ENCODE data around the gene MAPK6. TPM values are rescaled to one million over a fixed set of nuclear protein-coding genes. Genes with fewer than 3 reads are reported as not detected.
"Not testable (repeated sequence)": the region's sequence is repeated elsewhere in the genome, so short reads cannot be mapped to it uniquely, and the experiment has no call there.

MAPK6 gene
- total RNA-seq, 3 donors from 2014 or later, result 47.6 to 86.8 (median 73.9) TPM

GRCh38 chr15:52080031-52080430 lies 61.0 kb downstream of the MAPK6 start:
- H3K4me3 ChIP-seq, result no peak overlapping the region
- TF ChIP-seq CTCF (IDR thresholded peaks at IDR 0.05), result no peak
- no peak for ATAC-seq
- peaks cover 12% of the 10 kb centered on the region for H3K4me1 ChIP-seq (ENCODE audit: low read depth)
- no peaks in the 10 kb centered on the region for H3K9me3 ChIP-seq
- no peak for DNase-seq
- no peaks in the 10 kb centered on the region for H3K36me3 ChIP-seq (ENCODE audit: low read depth)
- intact Hi-C loops (cut with DNase I, micrococcal nuclease), result loop anchor here in 1 of 2 donors (10.0 kb wide), 1 partner anchor 115 kb away; no protein-coding TSS in a partner anchor

GRCh38 chr15:52080706-52081392 lies 61.8 kb downstream of the MAPK6 start:
- DNase-seq (no peak), ATAC-seq (no peak)
- TF ChIP-seq CTCF (IDR thresholded peaks at IDR 0.05), result no peak
- Histone ChIP-seq H3K4me3 (no peak overlapping the region), H3K4me1 (ENCODE audit: low read depth) (peaks cover 12% of the 10 kb centered on the region), H3K9me3 (no peaks in the 10 kb centered on the region), H3K36me3 (ENCODE audit: low read depth) (no peaks in the 10 kb centered on the region)
- intact Hi-C loops (cut with DNase I, micrococcal nuclease), result loop anchor here in 1 of 2 donors (10.0 kb wide), 1 partner anchor 116 kb away; no protein-coding TSS in a partner anchor

GRCh38 chr15:52082197-52083036 lies 63.4 kb downstream of the MAPK6 start:
- peaks cover 11% of the 10 kb centered on the region for H3K9me3 ChIP-seq
- peaks cover 6% of the 10 kb centered on the region for H3K4me1 ChIP-seq (ENCODE audit: low read depth)
- no peaks in the 10 kb centered on the region for H3K36me3 ChIP-seq (ENCODE audit: low read depth)
- DNase-seq (no peak), ATAC-seq (peak; percentile 13)
- no peak for TF ChIP-seq CTCF (IDR thresholded peaks at IDR 0.05)
- no peak overlapping the region for H3K4me3 ChIP-seq
- intact Hi-C loops (cut with DNase I, micrococcal nuclease), result loop anchor here in 1 of 2 donors (10.0 kb wide), 1 partner anchor 118 kb away; no protein-coding TSS in a partner anchor

GRCh38 chr15:52083037-52083359 lies 64.0 kb downstream of the MAPK6 start:
- DNase-seq; ATAC-seq; H3K36me3 ChIP-seq (ENCODE audit: low read depth); H3K4me1 ChIP-seq (ENCODE audit: low read depth); H3K4me3 ChIP-seq: not testable (repeated sequence)
- peaks cover 11% of the 10 kb centered on the region for H3K9me3 ChIP-seq
- intact Hi-C loops (cut with DNase I, micrococcal nuclease), result loop anchor here in 1 of 2 donors (10.0 kb wide), 1 partner anchor 118 kb away; no protein-coding TSS in a partner anchor

- intact Hi-C loops (cut with DNase I, micrococcal nuclease), result loop anchor here in 1 of 2 donors (10.0 kb wide), 1 partner anchor 119 kb away; no protein-coding TSS in a partner anchor
- H3K36me3 ChIP-seq (ENCODE audit: low read depth), result no peaks in the 10 kb centered on the region
- H3K4me1 ChIP-seq (ENCODE audit: low read depth), result peaks cover 4% of the 10 kb centered on the region
- ATAC-seq, result peak; percentile 58
- H3K4me3 ChIP-seq, result no peak overlapping the region
- DNase-seq, result no peak
- H3K9me3 ChIP-seq, result peaks cover 11% of the 10 kb centered on the region
- TF ChIP-seq CTCF (IDR thresholded peaks at IDR 0.05), result no peak
Measured at GRCh38 chr15:52083603-52084002, 64.6 kb downstream of the MAPK6 start.

GRCh38 chr15:52085299-52085698 lies 66.3 kb downstream of the MAPK6 start:
- H3K36me3 ChIP-seq (ENCODE audit: low read depth), result no peaks in the 10 kb centered on the region
- intact Hi-C loops (cut with DNase I, micrococcal nuclease), result loop anchor here in 1 of 2 donors (10.0 kb wide), 1 partner anchor 120 kb away; no protein-coding TSS in a partner anchor
- no peak overlapping the region for H3K4me3 ChIP-seq
- ATAC-seq (no peak), DNase-seq (no peak)
- no peak for TF ChIP-seq CTCF (IDR thresholded peaks at IDR 0.05)
- peaks cover 4% of the 10 kb centered on the region for H3K4me1 ChIP-seq (ENCODE audit: low read depth)
- H3K9me3 ChIP-seq, result peaks cover 11% of the 10 kb centered on the region
